Aorta (tissue), 5 donors: ENCODE measurements around the gene COG4. TPM values are rescaled to one million over a fixed set of nuclear protein-coding genes. Genes with fewer than 3 reads are reported as not detected.

Experiments used
- ATAC-seq: fragments of 200-7000 bp; cut with Tn5 transposase; one replicate; pipeline ENCODE4 v1.9.1; 2022; ENCODE audit warnings: moderate library complexity; ENCODE audit not compliant: low FRiP score
- DNase-seq, 2 donors: peaks; one replicate each; pipeline ENCODE4 v3.0.0-alpha.2; 2020
- H3K27ac ChIP-seq, 2 donors: one replicate each; pipeline ENCODE4 v1.5.1; 2013; ENCODE audit warnings: low read length in 2 of 2, mild to moderate bottlenecking in 2 of 2, moderate library complexity in 2 of 2, control low read depth in 1 of 2, inconsistent platforms in 1 of 2, low read depth in 1 of 2
- H3K27me3 ChIP-seq, 2 donors: one replicate each; pipeline ENCODE4 v1.6.1; 2013; ENCODE audit warnings: control low read depth in 1 of 2, low read length in 1 of 2, mild to moderate bottlenecking in 1 of 2, moderate library complexity in 1 of 2; ENCODE audit not compliant: insufficient read depth in 2 of 2, control insufficient read depth in 1 of 2
- H3K36me3 ChIP-seq, 2 donors: one replicate each; pipeline ENCODE4 v1.6.1; 2013; ENCODE audit warnings: control low read depth in 1 of 2, low read length in 1 of 2, mild to moderate bottlenecking in 1 of 2; ENCODE audit not compliant: insufficient read depth in 2 of 2, control insufficient read depth in 1 of 2
- H3K4me1 ChIP-seq, 2 donors: one replicate each; pipeline ENCODE4 v1.6.1; 2013; ENCODE audit warnings: low read length in 2 of 2, control low read depth in 1 of 2, mild to moderate bottlenecking in 1 of 2, moderate library complexity in 1 of 2; ENCODE audit not compliant: insufficient read depth in 2 of 2, control insufficient read depth in 1 of 2
- H3K4me3 ChIP-seq, 2 donors: one replicate each; pipeline ENCODE4 v1.5.1; 2013; ENCODE audit warnings: low read length in 2 of 2, control low read depth in 1 of 2, mild to moderate bottlenecking in 1 of 2
- H3K9me3 ChIP-seq: one replicate; pipeline ENCODE4 v1.6.1; 2013; ENCODE audit warnings: mild to moderate bottlenecking, low read length; ENCODE audit not compliant: control insufficient read depth
- WGBS, 2 donors: extraction: QIAGEN DNeasy Blood & Tissue Kit; methylation state at CpG; one replicate each; pipeline ENCODE4 v1.1.7; 2013; 5-methylcytosine and 5-hydroxymethylcytosine counted together
- intact Hi-C, 2 donors: fragments of 100-400 bp; cut with DNase I; formaldehyde crosslinking; loops; one replicate each; pipeline versions ENCODE4 v1.14.2 to v1.15.0; 2022
- polyA plus RNA-seq, 2 donors: library from polyadenylated mRNA; stranded (reverse); fragments of 200-250 nt; gene quantifications; one replicate each; pipeline ENCODE4 v1.2.3, GENCODE V29; 2013
- total RNA-seq, 2 donors: library from RNA; stranded (reverse); fragmentation: NEBNext Ultra II Directional; extraction: Animal tissue kit (Norgen Biotek cat#: 25700); gene quantifications; one replicate each; pipeline ENCODE4 v1.2.1, GENCODE V29; 2021
- donor health status: healthy with polysubstance abuse.
- donor health status: Bipolar disorder and iron deficiency.
- donor health status: DM: no; HTN: no; CAD: no.
- donor health status: DM: no; HTN: no; CAD: no.
- donor health status: DM: yes; HTN: yes; CAD: no.

COG4 gene
- total and polyA plus RNA-seq, 4 donors, result 18.2 to 96.2 (median 40.1) TPM

DNA sequence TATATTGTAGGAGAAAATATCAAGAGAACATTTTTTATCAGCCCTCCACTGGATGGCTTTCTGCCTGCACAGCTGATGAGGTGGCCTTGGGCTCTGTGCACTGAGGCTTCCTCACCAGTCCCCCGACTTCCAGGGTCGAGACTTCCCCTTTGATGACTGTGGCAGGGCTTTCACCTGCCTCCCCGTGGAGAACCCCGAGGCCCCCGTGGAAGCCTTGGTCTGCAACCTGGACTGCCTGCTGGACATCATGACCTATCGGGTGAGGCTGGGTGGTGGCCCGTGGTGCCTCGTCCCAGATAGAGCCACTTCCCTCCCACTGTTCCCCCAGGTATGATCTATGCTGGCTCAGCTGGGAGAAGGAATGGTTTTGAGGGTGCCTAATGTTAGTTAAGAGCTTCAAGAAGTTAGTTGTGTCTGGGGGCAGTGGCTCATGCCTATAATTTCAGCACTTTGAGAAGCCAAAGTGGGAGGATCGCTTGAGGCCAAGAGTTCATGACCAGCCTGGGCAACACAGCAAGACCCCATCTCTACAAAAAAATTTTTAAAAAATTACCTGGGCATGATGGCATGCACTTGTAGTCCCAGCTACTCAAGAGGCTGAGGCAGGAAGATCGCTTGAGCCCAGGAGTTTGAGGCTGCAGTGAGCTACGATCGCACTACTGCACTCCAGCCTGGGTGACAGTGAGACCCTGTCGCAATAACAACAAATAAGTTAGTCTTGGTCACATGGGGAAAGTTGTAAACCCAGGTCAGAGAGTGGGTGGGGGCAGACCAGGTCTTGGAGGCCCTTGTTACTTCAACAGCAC, 57.2 kb downstream of the COG4 start:
- Histone ChIP-seq H3K9me3 (no peaks in the 10 kb centered on the region), H3K4me3 (no peak overlapping the region), H3K27ac (no peak overlapping the region), H3K4me1 (no peaks in the 10 kb centered on the region), H3K36me3 (peaks cover 0 to 3% of the 10 kb centered on the region in 2 donors), H3K27me3 (no peaks in the 10 kb centered on the region)
- DNase-seq (no peak), ATAC-seq (no peak)
- intact Hi-C loops, result no loop called here
- WGBS, 2 donors, result 89 to 94% methylated on average over 13 of the region's 13 CpGs

DNA sequence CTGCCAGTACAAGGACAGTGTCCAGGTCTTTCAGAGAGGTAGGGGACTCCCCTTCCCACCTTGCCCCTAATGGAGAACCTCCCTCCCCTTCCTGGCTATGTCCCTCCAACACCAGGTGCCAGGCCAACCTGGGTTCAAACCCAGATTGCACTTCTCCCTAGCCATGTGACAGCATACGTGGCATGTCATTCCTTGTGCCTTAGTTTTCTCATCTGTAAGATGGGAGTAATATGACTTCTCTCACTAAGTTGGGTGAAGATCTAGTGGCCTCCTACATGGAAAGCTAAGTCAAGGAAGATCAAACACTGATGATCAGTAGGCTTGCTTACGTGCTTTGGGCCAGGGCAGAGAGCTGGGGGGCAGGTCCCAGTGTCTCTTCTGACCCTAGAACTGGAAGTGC, 60.1 kb downstream of the COG4 start:
- H3K27me3 ChIP-seq, result no peaks in the 10 kb centered on the region
- no peak overlapping the region for H3K4me3 ChIP-seq
- no peaks in the 10 kb centered on the region for H3K9me3 ChIP-seq
- DNase-seq (no peak), ATAC-seq (no peak)
- no peak overlapping the region for H3K27ac ChIP-seq
- H3K4me1 ChIP-seq, result no peaks in the 10 kb centered on the region
- 96 to 97% methylated on average over 2 of the region's 2 CpGs for WGBS, 2 donors
- intact Hi-C loops, result no loop called here
- H3K36me3 ChIP-seq, result peaks cover 0 to 3% of the 10 kb centered on the region in 2 donors

DNA sequence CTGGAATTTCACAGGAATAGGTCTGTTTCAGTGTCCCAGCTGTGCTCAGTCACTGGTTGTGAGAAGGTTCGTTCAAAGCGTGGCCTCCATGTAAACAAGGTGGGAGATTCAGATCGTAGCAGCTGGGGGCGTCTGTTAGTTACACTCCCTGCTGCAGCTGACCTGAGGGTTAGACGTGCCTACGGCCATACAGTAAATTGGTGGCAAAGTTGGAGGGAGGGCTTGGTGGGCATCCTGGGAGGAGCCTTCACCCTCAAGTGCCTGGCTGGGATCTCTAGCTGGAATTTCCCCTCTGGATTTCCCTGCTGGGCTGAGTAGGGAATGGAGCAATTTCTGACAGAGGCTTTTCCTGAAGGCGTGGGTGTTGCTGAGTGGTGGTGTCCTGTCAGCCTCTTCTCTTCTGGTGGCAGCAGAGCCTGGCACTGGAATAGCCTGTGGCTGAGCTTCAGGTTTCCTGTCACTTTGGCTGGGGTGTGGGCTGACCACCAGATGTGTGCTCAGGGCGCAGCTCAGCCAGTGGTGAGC, 62.6 kb downstream of the COG4 start:
- no peaks in the 10 kb centered on the region for H3K9me3 ChIP-seq
- H3K4me1 ChIP-seq, result no peaks in the 10 kb centered on the region
- no peak for DNase-seq
- H3K4me3 ChIP-seq, result no peak overlapping the region
- H3K27me3 ChIP-seq, result no peaks in the 10 kb centered on the region
- 77 to 78% methylated on average over 8 of the region's 8 CpGs for WGBS, 2 donors
- H3K36me3 ChIP-seq, result peaks cover 0 to 3% of the 10 kb centered on the region in 2 donors
- no peak overlapping the region for H3K27ac ChIP-seq
- ATAC-seq, result no peak
- intact Hi-C loops, result no loop called here

DNA sequence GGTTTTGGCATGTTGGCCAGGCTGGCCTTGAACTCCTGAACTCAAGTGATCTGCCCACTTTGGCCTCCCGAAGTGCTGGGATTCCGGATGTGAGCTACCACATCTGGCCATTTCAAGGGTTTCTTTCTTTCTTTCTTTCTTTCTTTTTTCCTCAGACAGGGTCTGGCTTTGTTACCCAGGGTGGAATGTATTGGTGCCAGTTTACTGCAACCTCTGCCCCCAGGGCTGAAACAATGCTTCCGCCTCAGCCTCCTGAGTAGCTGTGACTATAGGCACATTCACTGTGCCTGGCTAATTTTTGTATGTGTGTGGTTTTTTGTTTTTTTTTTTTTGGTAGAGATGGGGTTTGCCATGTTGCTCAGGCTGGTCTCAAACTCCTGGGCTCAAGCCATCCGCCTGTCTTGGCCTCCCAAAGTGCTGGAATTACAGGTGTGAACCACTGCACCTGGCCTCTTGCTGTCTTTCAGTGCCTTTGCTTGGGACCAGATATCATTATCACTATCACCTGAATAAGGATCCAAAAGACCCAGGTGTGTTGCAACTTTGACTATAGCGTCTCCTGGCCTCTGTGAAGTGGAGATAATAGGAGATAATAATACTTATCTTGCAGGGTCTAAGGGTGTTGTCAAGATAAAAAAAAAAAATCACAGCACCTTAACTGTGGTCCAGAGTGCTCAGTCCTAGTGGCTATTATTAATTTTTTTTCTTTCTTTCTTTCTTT, 65.7 kb downstream of the COG4 start:
- Histone ChIP-seq H3K36me3 (no peaks in the 10 kb centered on the region), H3K4me1 (no peaks in the 10 kb centered on the region), H3K27ac (no peak overlapping the region), H3K27me3 (no peaks in the 10 kb centered on the region), H3K9me3 (no peaks in the 10 kb centered on the region), H3K4me3 (no peak overlapping the region)
- DNase-seq (no peak), ATAC-seq (no peak)
- intact Hi-C loops, result loop anchor here in 1 of 2 donors (10.0 kb wide), 1 partner anchor 53 kb away; no protein-coding TSS in a partner anchor
- 94% methylated on average over 5 of the region's 5 CpGs for WGBS, 2 donors

GRCh38 chr16:70455910-70456309, 67.4 kb downstream of the COG4 start:
- WGBS, 2 donors, result 87 to 96% methylated on average over 7 of the region's 7 CpGs
- H3K36me3 ChIP-seq, result no peaks in the 10 kb centered on the region
- no peak for DNase-seq
- H3K9me3 ChIP-seq, result no peaks in the 10 kb centered on the region
- ATAC-seq, result no peak
- intact Hi-C loops, result loop anchor here in 1 of 2 donors (10.0 kb wide), 1 partner anchor 51 kb away; no protein-coding TSS in a partner anchor
- no peaks in the 10 kb centered on the region for H3K4me1 ChIP-seq
- no peak overlapping the region for H3K27ac ChIP-seq
- no peak overlapping the region for H3K4me3 ChIP-seq
- H3K27me3 ChIP-seq, result no peaks in the 10 kb centered on the region

DNA sequence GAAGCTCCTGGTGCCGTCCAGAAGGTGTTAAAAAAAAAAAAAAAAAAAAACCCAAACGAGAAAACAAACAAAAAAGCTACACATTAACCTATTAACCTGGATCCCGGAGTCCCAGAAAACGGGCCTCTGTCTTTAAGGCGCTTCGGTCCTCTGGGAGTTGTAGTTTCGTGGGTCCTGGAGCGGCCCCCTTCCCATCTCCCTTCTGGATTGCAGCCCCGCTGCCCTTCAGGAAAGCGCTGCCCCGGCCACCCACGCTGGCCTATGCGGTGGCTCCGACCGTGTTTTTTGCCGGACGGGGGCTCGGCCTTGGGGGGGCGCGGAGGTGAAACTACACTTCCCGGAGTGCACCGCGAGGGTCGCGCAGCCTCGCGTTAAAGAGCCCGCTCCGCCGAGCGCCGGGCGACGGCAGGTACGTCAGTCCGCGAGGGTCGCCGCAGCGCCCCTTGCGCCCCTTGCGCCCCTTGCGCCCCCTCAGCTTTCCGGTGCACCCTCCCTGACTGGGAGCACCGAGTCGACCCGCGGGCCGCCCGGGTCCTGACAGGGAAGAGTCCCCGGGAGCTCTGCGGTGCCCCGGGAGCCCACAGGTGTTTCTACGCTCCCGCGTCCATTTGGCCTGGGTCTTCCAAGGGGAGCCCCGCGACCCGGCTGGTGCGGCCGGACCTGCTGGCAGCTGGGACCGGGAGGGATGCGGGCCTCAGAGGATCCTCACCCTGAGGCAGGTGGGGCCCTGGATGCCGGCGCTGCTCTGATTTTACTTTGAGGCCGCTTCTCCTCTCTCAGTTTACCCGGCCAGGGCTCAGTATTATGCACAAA, 68.9 kb downstream of the COG4 start, which contains the start of gene FCSK:
FCSK (plus strand) TSS at position 374 of the 813 bp plus-strand sequence. CDS start 8,596 bp downstream, outside the sequence.
- intact Hi-C loops, result loop anchor here in 1 of 2 donors (10.0 kb wide), 1 partner anchor 50 kb away; no protein-coding TSS in a partner anchor
- ATAC-seq, result peak; percentile 93
- peak; percentile 72 to 89 for DNase-seq
- peak within 1 kb of the TSS in 1 of 2 donors; percentile 66 for H3K27ac ChIP-seq
- no peaks in the 10 kb centered on the region for H3K27me3 ChIP-seq
- no peaks in the 10 kb centered on the region for H3K9me3 ChIP-seq
- no peaks in the 10 kb centered on the region for H3K4me1 ChIP-seq
- 0 to 1% methylated on average over 58 to 67 of the region's 67 CpGs for WGBS, 2 donors
- peak within 1 kb of the TSS; percentile 67 to 85 for H3K4me3 ChIP-seq
- H3K36me3 ChIP-seq, result no peaks in the 10 kb centered on the region

- 0 to 1% methylated on average over 8 of the region's 8 CpGs for WGBS, 2 donors
- no peaks in the 10 kb centered on the region for H3K4me1 ChIP-seq
- no peaks in the 10 kb centered on the region for H3K9me3 ChIP-seq
- H3K27me3 ChIP-seq, result no peaks in the 10 kb centered on the region
- intact Hi-C loops, result loop anchor here in 1 of 2 donors (10.0 kb wide), 1 partner anchor 49 kb away; no protein-coding TSS in a partner anchor
- no peak overlapping the region for H3K27ac ChIP-seq
- no peaks in the 10 kb centered on the region for H3K36me3 ChIP-seq
- peak overlapping the region; percentile 67 to 85 for H3K4me3 ChIP-seq
- ATAC-seq, result peak; percentile 23
- DNase-seq, result no peak
These were observed 69.5 kb downstream of the COG4 start for GRCh38 chr16:70453892-70454221.
